GM12864 (cell line): ENCODE data around the gene DDIT3.
"Not testable (repeated sequence)": the region's sequence is repeated elsewhere in the genome, so short reads cannot be mapped to it uniquely, and the experiment has no call there.

Experiments used
- DNase-seq: peaks from one replicate; pipeline ENCODE4 v3.0.0-alpha.2; 2011; ENCODE audit warnings: low read depth
- H3K4me3 ChIP-seq: 2 replicates; pipeline ENCODE4 v1.5.1; 2011; ENCODE audit warnings: mild to moderate bottlenecking, low read depth, low read length, control low read depth
- TF ChIP-seq, protein P1 (sequence below): IDR thresholded peaks from 2 replicates; pipeline ENCODE4 v1.5.1; 2011; ENCODE audit warnings: low read depth, mild to moderate bottlenecking, moderate library complexity, low read length, control low read depth, inconsistent platforms; ENCODE audit errors: missing control alignments

DDIT3 gene

DNA sequence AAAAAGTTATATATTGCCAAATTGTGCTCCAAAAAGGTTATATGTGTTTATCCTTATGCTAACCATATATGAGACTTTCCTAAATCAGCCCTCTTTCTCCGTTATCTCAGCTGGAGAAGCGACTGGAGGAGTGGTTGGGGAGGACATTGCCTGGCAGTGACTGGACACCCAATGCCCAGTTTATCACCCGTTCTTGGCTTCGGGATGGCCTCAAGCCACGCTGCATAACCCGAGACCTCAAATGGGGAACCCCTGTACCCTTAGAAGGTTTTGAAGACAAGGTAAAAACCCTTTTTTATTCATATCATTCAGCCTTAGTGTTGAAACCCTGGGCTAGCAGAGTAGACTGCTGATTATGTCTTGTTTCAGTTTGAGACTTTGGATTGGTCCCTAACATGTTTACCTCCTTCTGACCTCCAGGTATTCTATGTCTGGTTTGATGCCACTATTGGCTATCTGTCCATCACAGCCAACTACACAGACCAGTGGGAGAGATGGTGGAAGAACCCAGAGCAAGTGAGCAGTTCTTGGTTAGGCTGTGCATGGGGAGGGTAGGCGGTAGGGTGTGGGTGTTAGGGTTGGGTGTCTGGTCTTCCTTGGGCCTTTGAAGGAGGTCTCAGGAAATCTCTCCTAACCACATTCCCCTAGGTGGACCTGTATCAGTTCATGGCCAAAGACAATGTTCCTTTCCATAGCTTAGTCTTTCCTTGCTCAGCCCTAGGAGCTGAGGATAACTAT lies 8.6 kb downstream of the DDIT3 start:
- TF ChIP-seq, protein P1, sequence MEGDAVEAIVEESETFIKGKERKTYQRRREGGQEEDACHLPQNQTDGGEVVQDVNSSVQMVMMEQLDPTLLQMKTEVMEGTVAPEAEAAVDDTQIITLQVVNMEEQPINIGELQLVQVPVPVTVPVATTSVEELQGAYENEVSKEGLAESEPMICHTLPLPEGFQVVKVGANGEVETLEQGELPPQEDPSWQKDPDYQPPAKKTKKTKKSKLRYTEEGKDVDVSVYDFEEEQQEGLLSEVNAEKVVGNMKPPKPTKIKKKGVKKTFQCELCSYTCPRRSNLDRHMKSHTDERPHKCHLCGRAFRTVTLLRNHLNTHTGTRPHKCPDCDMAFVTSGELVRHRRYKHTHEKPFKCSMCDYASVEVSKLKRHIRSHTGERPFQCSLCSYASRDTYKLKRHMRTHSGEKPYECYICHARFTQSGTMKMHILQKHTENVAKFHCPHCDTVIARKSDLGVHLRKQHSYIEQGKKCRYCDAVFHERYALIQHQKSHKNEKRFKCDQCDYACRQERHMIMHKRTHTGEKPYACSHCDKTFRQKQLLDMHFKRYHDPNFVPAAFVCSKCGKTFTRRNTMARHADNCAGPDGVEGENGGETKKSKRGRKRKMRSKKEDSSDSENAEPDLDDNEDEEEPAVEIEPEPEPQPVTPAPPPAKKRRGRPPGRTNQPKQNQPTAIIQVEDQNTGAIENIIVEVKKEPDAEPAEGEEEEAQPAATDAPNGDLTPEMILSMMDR = no peak
- no peak for DNase-seq
- no peak overlapping the region for H3K4me3 ChIP-seq

DNA sequence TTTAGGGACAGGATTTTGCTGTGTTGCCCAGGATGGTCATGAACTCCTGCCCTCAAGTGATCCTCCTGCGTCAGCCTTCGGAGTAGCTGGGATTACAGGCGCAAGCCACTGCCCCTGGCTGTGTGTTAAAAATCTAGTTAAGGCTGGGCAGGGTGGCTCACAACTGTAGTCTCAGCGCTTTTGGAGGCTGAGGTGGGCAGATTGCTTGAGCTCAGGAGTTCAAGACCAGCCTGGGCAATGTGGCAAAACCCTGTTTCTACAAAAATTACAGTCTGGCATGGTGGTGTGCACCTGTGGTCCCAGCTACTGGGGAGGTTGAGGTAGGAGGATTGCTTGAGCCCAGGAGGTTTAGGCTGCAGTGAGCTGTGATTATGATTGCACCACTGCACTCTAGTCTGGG lies 9.2 kb downstream of the DDIT3 start:
- TF ChIP-seq, protein P1 = no peak
- no peak overlapping the region for H3K4me3 ChIP-seq
- no peak for DNase-seq

DNA sequence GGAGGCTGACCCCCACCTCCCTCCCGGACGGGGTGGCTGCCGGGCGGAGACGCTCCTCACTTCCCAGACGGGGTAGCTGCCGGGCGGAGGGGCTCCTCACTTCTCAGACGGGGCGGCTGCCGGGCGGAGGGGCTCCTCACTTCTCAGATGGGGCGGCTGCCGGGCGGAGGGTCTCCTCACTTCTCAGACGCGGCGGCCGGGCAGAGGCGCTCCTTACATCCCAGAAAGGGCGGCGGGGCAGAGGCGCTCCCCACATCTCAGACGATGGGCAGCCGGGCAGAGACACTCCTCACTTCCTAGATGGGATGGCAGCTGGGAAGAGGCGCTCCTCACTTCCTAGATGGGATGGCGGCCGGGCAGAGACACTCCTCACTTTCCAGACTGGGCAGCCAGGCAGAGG lies 12.5 kb downstream of the DDIT3 start:
- not testable (repeated sequence) for H3K4me3 ChIP-seq, DNase-seq

DNA sequence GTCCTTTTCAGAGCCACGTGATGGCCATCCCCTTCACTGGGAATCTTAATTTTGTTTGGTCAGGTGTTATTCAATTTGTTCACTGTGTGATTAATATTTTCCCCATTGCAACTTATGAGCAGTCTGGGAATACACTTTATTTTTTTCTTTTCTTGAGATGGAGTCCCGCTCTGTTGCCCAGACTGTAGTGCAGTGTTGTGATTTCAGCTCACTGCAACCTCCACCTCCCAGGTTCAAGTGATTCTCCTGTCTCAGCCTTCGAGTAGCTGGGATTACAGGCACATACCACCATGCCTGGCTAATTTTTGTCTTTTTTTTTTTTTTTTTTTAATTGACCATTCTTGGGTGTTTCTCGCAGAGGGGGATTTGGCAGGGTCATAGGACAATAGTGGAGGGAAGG lies 13.8 kb downstream of the DDIT3 start:
- H3K4me3 ChIP-seq, DNase-seq: not testable (repeated sequence)

DNA sequence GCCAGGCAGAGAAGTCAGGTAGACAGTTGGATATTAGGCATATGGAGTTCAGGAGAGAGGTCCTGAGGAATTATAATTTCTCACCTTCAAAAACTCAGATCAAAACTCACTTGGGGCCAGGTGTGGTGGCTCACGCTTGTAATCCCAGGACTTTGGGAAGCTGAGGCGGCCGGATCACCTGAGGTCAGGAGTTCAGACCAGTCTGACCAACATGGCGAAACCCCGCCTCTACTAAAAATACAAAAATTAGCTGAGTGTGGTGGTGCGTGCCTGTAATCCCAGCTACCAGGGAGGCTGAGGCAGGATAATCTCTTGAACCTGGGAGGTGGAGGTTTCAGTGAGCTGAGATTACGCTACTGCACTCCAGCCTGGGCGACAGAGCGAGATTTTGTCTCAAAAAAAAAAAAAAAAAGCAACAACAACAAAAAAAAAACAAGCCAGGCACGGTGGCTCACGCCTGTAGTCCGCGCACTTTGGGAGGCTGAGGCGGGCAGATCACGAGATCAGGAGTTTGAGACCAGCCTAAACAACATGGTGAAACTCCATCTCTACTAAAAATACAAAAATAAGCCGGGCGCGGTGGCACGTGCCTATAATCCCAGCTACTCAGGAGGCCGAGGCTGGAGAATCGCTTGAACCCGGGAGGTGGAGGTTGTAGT lies 17.9 kb downstream of the DDIT3 start:
- DNase-seq, H3K4me3 ChIP-seq: not testable (repeated sequence)

DNA sequence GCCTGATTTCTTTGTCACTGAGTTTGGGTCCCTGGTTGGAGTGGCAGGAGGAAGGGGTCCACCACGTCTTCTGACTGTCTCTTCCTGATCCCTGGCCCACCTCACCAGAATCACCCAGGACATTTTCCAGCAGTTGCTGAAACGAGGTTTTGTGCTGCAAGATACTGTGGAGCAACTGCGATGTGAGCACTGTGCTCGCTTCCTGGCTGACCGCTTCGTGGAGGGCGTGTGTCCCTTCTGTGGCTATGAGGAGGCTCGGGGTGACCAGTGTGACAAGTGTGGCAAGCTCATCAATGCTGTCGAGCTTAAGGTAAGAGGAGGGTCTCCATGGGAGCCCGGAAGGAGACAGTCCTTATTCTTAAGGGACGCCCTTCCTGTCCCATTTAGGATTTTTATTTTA lies 20.1 kb downstream of the DDIT3 start:
- no peak for DNase-seq
- TF ChIP-seq, protein P1 = no peak

DNA sequence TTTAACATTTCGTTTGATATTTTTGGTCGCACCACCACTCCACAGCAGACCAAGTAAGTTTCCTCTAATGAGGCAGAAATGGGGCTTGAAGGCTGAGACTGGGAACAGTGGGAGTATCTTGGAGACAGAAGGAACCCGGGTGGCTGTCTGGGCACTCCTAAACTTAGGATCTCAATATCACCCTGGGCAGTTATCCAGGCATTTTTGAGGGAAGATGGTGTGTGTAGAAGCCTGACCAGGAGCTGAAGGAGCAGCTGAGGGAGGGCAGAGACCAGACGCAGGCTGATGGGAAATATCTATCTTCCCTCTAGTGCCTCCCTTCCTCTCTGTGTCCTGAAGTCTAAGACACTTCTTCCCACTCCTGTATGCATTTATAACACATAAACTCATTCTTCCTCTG lies 21.7 kb downstream of the DDIT3 start:
- TF ChIP-seq, protein P1 = no peak
- H3K4me3 ChIP-seq = no peak overlapping the region
- DNase-seq = no peak

More for the DNA sequence above, 20.1 kb downstream of the DDIT3 start:
- no peak overlapping the region for H3K4me3 ChIP-seq

DNA sequence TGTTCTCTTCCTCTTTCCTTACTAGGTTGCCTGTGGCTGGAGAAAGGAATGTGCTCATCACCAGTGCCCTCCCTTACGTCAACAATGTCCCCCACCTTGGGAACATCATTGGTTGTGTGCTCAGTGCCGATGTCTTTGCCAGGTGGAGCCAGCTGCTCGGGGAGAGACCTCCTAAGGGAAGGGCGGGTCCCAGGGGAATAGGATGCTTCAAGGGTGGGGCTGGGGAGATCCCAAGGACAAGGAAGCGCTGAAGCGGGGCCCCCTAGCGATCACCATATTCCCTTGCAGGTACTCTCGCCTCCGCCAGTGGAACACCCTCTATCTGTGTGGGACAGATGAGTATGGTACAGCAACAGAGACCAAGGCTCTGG lies 22.2 kb downstream of the DDIT3 start:
- no peak overlapping the region for H3K4me3 ChIP-seq
- TF ChIP-seq, protein P1 = no peak
- DNase-seq = no peak
